ENCODE data around the gene FAXDC2.
"Not testable (repeated sequence)": the region's sequence is repeated elsewhere in the genome, so short reads cannot be mapped to it uniquely, and the experiment has no call there.

The FAXDC2 gene

DNA sequence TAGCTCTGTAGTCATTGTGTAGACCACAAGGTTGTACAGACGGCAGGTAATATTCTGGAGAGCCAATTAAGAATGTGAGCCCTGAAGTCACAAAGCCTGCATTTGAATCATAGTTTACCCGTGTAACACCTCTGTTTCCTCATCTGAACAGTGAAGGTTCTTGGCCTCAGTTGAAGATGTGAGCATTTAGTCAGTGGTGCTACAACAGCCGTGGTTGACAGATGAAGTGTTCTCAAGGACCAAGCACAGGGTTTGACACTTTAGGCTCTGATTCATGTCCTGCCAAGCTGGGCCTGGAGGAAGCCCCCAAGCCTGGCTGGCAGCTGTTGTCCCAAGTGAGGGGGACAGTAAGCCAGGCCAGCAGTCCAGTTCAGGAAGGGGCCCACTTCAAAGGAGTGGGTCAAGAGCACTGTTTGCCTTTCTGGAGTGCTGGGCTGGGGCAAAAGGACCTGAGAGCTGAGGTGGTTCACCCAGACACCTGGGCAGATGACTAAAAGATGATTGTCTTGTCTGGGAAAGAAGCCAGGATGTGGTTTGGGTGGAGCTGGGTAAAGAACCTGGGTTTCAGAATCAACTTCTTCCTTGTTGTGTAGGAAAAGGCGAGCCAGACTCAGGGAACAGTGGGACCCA is 20.7 kb downstream of the FAXDC2 start:
- peak in 1 of 3 experiments; percentile 38 for DNase-seq

DNA sequence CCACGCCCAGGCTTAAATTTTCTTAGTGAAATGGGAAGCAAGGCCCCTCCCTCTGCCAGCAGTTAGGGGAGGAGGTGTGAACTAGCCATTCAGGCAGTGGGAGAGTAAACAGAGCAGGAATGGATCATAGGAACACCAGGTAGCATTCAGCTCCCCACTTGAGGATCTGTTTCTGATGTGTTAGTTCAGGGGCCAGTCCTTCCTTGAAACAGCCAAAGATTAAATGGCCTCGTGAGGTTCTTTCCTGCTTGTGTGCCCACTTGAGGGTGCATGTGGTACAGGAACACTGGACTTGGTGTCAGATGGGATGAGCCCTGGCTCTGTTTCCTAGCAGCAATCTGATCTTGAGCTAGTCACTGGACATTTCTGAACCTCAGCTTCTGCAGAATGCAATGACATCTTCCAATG is 21.2 kb downstream of the FAXDC2 start:
- peak in 1 of 3 experiments; percentile 48 for DNase-seq

DNA sequence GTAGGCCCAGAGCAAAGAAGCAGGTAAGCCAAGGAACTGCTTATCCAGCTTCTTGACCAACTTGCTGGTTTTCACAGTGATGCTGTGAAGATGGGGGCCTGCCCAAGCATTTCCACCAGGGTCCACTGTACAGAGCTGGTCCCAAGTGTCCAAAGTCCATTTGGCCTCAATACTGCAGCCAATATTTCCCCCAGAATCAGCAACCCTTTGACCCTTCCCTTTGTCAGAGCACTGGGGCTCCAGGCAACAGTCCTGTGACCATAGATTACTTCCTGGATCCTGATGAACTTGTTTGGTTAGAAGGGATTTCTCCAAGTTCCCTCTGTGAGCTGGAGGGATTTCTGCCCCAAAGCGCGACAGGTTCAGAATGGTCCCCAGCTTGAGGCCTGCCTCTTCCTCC is 26.3 kb downstream of the FAXDC2 start:
- no peak for DNase-seq

- no peak for DNase-seq
Observed at GRCh38 chr5:154823605-154824004, 26.8 kb downstream of the FAXDC2 start.

DNA sequence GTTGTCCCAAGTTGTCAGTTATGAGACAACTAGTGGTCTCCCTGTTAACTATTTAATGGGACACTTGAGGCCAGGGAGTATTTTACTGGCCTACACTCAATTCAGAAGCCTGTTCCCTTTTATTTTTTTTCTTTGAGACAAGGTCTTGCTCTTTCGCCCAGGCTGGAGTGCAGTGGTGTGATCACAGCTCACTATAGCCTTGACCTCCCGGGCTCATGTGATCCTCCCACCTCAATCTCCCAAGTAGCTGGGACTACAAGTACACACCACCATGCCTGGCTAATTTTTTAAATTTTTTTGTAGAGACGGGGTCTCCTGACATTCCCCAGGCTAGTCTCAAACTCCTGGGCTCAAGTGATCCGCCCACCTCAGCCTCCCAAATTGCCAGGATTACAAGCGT is 27.5 kb downstream of the FAXDC2 start:
- DNase-seq = not testable (repeated sequence)

- DNase-seq = no peak
Observed at GRCh38 chr5:154820383-154820782, 30.0 kb downstream of the FAXDC2 start.

DNA sequence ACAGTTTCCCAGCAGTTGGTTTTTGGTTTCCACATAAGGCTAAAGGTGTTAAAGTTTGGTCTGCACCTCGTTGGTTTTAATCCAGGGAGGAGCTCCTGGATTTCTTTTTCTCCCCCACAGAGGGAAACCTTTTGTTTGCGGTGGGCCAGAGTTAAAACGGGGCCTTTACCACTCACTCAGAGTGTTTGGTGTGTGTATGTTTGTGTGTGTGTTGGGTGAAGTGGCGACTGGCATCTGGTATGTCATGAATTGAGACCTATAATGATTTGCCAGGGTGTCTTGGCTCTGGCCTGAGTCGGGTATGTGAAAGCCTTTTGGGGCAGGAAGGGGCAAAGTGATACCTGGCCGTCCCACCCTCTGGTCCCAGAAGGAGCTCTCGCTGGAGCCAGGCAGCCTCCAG is 30.9 kb downstream of the FAXDC2 start:
- DNase-seq = no peak

DNA sequence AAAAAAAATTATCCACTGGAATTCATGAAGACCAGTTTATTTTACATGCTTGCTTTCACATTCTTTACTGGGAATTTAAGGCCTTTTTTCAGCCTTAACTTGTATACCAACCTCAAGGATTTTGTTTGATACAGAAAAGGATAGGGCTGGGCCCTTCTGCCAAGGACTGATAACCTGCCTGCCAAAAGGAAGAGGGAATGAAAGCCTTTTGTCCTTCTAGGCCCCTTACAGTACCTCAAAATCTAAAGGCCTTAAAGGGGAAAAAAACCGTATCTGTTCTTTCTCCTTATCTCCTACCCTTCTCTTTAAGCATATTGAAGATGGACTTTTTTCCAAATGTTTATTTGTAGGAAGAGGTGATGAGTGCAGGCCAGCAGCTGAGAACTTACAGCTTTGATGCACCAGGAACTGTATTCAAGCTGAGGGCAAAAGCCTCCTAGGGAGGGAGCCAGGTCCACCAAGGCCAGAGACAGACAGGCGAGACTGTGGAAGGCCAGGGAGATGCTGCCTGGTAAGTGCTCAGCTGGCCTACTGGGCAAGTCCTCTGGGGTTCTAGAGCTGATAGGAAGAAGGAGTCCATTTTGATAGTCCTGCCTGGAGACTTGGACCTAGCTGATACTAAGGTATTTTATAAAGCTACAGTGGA is 31.8 kb downstream of the FAXDC2 start:
- DNase-seq = no peak

- DNase-seq = no peak
Observed at GRCh38 chr5:154817815-154818214, 32.6 kb downstream of the FAXDC2 start.

- DNase-seq = no peak
Observed at GRCh38 chr5:154816891-154817492, 33.4 kb downstream of the FAXDC2 start.

DNA sequence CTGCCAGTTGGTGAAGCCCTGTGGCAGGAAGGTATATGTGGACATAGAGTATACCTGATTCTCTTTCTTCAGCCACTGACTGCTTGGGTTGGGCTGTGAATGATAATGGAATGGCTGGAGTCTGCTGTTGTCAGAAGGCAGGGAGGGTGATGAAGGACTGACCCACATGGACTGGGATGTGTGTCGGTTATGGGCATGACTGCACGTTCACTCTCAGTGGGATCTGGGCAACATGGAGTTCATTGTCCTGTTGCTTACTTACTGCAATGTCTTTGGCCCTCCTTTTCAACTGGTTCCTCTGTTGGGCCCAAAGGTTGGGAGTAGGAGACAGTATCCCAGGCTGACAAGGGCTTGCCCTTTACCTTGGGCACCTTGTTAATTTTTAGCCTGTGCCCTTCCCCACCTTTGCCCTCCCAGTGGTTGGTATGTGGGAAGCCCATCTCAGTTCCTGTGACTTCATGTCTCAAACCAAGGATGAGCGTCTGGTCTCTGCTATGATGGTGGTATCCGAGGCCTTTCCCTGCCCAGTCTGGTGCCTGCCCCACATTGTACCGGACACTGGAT is 34.6 kb downstream of the FAXDC2 start:
- DNase-seq = no peak

DNA sequence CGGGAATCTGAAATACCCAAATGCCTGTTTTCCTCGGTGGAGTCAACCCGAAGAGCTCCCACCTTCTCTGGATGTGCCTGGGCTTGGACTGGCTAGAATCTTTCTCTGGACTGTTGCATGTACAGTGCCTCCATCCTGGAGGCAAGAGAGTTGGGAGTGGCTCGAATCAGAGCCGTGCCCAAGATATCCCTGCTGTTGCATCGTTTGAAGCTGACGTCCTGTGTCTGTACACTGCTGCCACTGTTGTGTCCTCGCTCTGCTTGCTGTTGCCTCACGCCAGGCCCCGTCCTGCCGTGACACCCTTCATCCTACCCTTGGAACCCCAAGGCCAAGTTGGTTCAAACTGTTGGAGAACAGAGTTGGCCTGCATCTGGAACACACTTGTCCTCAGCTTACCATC is 35.4 kb downstream of the FAXDC2 start:
- DNase-seq = no peak

DNA sequence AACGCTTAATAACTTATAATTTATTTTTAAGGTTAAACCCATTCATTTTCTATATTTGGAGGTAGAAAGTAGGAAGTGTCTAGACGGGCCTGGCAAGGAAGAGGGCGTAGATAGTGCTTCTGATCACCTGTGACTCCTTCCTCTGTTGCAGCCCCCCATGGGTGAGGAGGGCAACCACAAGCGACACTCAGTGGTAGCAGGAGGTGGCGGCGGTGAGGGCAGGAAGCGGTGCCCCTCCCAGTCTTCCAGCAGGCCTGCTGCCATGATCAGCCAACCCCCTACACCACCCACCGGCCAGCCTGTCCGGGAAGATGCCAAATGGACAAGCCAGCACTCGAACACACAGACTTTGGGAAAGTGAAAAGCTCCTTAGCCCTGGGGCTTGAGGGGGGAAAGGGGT is 36.7 kb downstream of the FAXDC2 start:
- DNase-seq = no peak

DNA sequence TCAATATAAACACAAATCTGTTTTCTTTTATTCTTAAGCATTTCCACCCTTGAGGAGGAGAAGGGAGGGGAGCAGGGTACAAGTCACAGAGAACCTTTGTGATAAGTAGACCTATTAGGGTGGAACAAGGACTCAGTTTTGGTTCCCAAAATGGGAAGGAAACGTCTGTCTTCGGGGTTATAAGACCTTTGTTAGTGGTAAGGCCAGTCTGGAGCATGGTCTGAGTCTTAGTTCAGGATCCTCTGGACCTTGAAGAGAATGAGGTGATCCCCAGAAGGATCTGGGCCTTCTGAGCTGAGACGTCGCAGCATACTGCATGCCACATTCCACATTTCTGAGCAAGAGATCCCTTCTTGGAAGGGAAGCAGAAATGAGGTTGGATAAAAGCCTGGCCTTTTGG is 37.2 kb downstream of the FAXDC2 start:
- no peak for DNase-seq

DNA sequence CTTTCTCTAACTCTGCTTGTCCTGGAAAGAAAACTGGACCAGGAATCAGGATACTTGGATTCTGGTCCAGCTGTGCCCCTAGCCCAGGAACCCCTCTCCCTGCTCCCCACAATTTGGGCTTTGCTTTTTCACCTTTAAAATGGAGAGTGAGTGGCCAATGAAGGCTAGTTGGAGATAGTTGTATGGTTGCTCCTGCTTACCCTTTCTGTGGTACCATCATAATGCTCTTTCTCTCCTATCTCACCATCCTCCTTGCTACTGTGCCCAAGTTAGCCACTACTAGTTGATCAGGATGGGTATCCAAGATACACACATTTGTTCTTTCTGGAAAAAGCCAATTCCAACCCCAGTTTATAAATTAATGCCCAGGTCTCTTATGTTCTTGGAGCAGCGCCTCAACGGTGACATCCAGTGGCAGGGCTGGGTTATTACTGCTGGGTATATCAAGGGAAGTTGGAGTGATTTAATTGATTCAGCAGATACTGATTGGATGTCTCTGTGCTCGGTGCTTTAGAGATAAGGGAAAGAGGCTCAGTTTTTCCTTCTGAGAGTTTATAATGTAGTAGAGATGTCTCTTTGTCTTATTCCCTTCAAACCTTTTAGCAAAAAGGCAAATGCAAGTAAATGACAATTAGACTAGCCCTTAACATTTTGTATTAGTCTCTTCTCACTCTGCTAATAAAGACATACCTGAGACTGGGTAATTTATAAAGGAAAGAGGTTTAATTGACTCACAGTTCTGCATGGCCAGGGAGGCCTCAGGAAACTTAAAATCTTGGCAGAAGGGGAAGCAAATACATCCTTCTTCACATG is 38.5 kb downstream of the FAXDC2 start:
- peak; percentile 9 to 65 (median 16) for DNase-seq

DNA sequence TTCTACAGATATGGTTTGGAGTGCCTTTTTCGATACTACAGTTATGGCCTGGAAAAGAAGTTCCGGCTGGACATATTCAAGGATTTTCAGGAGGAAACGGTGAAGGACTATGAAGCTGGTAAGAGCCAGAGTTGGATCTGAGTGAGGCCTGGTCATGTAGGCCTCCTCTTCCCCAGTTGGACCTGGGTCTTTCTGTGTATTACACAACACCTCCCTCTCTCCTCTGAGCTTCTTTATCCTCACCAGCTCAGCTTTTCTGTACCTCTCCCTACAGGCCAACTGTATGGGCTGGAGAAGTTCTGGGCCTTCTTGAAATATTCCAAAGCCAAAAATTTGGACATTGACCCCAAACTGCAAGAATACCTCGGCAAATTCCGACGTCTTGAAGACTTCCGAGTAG is 39.2 kb downstream of the FAXDC2 start:
- DNase-seq = no peak

DNA sequence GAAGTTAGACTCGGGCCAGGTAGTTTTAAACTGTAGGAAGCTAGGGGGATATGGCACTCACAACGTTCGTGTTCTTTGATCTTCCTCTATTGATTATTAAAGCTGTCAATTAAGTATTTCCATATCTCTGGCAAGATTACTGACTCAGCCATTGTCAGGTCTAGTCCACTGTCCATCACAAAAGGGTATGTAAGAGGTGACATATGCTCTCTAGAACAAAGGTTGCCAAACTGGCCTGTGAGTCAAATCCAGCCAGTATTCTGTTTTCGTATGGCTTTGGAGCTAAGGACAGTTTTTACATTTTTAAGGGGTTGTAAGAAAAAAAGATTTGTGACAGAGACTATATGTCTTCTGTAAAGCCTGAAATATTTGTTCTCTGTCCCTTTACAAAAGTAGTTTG is 44.2 kb downstream of the FAXDC2 start:
- no peak for DNase-seq

- DNase-seq = no peak
Observed at GRCh38 chr5:154802050-154802449, 48.4 kb downstream of the FAXDC2 start.

DNA sequence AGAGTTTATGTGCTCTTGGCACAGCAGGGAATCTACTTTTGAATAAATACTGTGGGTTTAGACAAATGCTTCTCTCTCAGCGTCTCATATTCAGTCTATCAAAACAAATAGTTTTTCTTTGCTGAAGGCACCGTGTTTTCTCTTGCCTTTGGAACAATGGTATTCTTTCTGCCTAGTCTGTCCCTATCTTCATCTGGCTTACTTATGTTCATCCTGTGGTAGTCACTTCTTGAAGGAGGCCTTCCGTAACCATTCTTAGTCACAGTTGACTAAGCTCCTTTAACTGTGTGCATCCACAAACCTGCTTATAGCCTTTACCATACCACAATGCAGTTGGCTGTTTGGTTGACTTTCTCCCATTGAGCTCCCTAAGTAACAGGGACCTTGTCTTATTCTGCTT is 49.3 kb downstream of the FAXDC2 start:
- DNase-seq = no peak

DNA sequence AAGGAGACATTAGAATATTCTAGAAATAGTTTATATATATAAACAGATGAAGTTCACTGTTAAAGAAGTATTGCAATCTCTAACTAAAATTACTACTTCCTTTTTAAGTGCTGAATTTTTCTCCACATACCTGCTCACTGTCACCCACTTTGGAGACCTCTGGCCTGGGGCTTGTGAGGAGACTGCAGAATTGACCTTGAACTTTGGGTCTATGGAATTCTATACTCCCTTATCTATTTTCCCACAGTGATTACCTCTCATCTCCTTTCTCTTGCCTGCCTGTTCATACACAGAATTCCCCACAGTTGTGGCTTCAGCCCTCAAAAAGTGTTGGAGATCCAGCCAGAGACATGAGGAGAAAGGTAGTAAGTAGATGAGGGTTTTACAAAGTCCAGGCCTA is 49.8 kb downstream of the FAXDC2 start:
- DNase-seq = no peak

DNA sequence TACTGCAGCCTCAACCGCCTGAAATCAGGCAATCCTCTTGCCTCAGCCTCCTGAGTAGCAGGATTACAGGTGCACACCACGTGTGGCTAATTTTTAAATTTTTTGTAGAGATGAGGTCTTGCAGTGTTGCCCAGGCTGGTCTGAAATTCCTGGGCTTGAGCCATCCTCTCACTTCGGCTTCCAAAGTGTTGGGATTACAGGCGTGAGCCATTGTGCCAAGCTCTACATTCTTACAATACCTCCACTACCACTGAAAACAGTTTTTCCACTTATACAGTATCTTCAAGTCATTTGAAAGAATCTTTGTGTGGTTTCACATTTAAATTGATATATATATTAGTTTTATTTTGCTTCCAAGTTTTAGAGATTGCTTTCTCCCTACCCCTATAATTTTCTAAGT is 52.6 kb downstream of the FAXDC2 start:
- no peak for DNase-seq

DNA sequence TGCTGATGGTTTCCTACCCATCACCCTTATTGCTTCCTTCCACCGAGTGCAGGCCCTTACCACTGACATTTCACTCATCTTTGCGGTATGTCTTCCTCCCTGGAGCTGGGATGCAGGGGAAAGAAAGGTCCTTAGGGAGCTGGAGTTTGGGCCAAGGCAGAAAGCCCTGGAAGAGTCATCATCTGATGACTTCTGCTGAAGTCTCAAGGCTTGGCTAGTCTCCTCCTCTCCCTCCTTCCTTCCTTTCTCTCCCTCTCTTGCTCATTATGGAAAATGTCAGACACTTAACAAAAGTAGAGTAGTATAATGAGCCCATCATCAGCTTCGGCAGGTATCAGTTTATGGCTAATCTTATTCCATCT is 55.2 kb downstream of the FAXDC2 start:
- no peak for DNase-seq

- no peak for DNase-seq
Observed at GRCh38 chr5:154794525-154795234, 55.7 kb downstream of the FAXDC2 start.
